Colonic mucosa (tissue), 4 donors: ENCODE results near the gene MPV17L2. TPM values are rescaled to one million over a fixed set of nuclear protein-coding genes. Genes with fewer than 3 reads are reported as not detected.

Source experiments
- DNase-seq: peaks from one replicate; pipeline ENCODE4 v3.0.0-alpha.2; 2020
- H3K27ac ChIP-seq: fragments of 200-600 bp; one replicate; pipeline ENCODE4 v1.8.0; 2021
- H3K27me3 ChIP-seq: fragments of 200-600 bp; one replicate; pipeline ENCODE4 v1.8.0; 2021
- H3K36me3 ChIP-seq: fragments of 200-600 bp; one replicate; pipeline ENCODE4 v1.8.0; 2021
- H3K4me1 ChIP-seq: fragments of 200-600 bp; one replicate; pipeline ENCODE4 v1.8.0; 2021; ENCODE audit warnings: mild to moderate bottlenecking
- H3K4me3 ChIP-seq: fragments of 200-600 bp; one replicate; pipeline ENCODE4 v1.8.0; 2021
- H3K9ac ChIP-seq, 2 donors: one replicate each; pipeline ENCODE4 v1.7.0; 2013; ENCODE audit warnings: control low read depth in 2 of 2, low read depth in 2 of 2, low read length in 2 of 2
- H3K9me3 ChIP-seq: fragments of 200-600 bp; one replicate; pipeline ENCODE4 v1.8.0; 2021
- intact Hi-C: fragments of 100-400 bp; cut with DNase I; formaldehyde crosslinking; loops from one replicate; pipeline ENCODE4 v1.14.1; 2022
- total RNA-seq, 2 donors: library from RNA; stranded (reverse); fragmentation: NEBNext Ultra II Directional in 1 of 2; extraction: Animal tissue kit (Norgen Biotek cat#: 25700) in 1 of 2; gene quantifications; one replicate each; pipeline ENCODE4 v1.2.1, GENCODE V29; 2021
- TF ChIP-seq, protein P1 (sequence below): fragments of 200-600 bp; IDR thresholded peaks from one replicate; pipeline ENCODE4 v1.8.0; 2022; ENCODE audit warnings: antibody characterized with exemption, mild to moderate bottlenecking
- donor health status: healthy.
- donor health status: DM: no; HTN: no; CAD: no.
- donor health status: DM: no; HTN: no; CAD: no.

Gene MPV17L2
- total RNA-seq, 2 donors from 2014 or later, result 8.9 to 21.7 TPM

DNA sequence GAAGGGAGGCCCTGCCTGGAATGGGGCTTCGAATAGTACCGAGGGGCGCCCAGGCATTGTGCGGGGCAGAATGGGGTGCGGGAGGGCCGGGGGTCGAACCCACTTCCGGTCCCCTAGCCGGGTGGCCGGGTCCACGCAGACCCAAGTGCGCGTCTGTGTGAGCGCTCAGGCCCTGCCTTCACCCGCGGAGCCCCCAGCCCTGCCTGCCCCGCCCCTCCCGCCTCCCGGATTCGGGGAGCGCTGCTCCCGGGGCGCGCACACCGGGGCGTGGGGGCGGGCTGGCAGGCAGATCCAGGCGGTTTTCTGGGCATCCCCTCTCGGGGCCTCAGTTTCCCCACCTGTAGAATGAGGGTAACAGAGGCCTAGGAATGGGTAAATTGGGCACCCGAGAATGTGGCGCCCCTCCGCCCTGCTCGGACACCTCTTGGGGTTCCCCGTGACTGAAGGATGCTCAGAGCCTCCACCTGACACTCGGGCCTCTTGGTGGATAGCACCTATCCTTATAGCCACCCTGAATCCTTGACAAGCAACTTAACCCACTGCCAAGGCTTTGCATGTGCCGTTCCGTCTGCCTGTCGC lies 39.4 kb upstream of the MPV17L2 start:
- Histone ChIP-seq H3K36me3 (no peaks in the 10 kb centered on the region), H3K27ac (peak overlapping the region; percentile 98), H3K9ac (peak overlapping the region; percentile 82 to 89), H3K27me3 (no peaks in the 10 kb centered on the region), H3K9me3 (no peaks in the 10 kb centered on the region), H3K4me1 (peaks cover 40% of the 10 kb centered on the region), H3K4me3 (peak overlapping the region; percentile 80)
- no peak for DNase-seq
- TF ChIP-seq, protein P1, sequence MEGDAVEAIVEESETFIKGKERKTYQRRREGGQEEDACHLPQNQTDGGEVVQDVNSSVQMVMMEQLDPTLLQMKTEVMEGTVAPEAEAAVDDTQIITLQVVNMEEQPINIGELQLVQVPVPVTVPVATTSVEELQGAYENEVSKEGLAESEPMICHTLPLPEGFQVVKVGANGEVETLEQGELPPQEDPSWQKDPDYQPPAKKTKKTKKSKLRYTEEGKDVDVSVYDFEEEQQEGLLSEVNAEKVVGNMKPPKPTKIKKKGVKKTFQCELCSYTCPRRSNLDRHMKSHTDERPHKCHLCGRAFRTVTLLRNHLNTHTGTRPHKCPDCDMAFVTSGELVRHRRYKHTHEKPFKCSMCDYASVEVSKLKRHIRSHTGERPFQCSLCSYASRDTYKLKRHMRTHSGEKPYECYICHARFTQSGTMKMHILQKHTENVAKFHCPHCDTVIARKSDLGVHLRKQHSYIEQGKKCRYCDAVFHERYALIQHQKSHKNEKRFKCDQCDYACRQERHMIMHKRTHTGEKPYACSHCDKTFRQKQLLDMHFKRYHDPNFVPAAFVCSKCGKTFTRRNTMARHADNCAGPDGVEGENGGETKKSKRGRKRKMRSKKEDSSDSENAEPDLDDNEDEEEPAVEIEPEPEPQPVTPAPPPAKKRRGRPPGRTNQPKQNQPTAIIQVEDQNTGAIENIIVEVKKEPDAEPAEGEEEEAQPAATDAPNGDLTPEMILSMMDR, result no peak
- intact Hi-C loops, result no loop called here

DNA sequence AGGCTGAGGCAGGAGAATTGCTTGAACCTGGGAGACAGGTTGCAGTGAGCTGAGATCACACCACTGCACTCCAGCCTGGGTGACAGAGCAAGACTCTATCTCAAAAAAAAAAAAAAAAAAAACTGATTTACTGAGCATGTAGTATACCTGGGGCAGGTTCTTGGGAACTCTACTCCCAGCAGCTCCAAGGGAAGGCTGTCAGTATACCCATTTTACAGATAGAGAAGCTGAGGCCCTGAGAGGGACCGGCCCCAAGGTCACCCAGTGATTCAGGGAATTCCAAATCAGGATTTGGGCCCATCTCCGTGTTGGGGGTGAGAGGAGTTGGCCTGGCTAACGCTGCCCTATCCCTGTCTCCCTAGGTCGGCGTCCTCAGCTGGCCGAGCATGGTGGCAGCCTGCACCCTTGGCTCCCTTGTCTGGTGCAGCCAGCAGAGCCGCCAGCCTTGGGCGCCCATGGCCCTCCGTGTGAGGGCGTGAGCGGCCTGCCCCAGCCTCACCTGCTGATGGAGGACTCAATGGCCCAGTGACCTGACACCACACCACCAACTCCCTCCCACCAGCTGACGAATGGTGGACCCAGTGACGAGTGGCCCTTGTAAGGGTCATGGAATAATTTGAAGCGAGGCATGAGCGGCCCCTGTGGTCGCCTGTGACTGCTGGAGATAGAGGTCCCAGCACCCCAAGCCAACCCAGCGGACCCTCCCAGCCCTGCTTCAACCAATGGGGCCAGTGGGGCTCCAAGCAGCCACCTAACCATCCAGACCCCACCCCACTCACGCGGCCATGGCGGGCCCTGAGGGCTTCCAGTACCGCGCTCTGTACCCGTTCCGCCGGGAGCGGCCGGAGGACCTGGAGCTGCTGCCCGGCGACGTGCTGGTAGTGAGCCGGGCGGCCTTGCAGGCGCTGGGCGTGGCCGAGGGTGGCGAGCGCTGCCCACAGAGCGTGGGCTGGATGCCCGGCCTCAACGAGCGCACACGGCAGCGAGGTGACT lies 37.6 kb upstream of the MPV17L2 start:
- peak overlapping the region; percentile 37 to 70 for H3K9ac ChIP-seq
- H3K27ac ChIP-seq, result no peak overlapping the region
- H3K4me3 ChIP-seq, result no peak overlapping the region
- peaks cover 40% of the 10 kb centered on the region for H3K4me1 ChIP-seq
- H3K9me3 ChIP-seq, result no peaks in the 10 kb centered on the region
- TF ChIP-seq, protein P1, result no peak
- no peaks in the 10 kb centered on the region for H3K27me3 ChIP-seq
- DNase-seq, result no peak
- intact Hi-C loops, result no loop called here
- no peaks in the 10 kb centered on the region for H3K36me3 ChIP-seq

DNA sequence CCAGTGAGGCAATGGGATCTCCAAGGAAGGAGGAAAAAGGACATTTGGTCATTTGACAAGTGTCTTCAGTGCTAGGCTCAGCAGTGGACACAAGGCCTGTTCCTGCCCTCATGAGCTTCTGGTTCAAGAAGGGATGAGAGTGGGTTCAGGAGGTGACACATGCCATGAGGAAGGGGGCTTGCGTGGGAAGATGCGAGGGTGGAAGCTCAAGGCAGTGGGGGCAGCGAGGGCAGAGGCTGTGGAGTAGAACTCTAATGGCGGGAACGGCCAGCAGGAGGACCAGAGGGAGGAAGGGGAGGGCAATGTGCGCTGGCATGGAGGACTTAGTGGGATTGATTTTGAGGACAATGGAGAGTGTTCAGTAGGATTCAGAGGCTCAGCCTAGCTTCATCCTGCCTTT lies 36.8 kb upstream of the MPV17L2 start:
- no peaks in the 10 kb centered on the region for H3K27me3 ChIP-seq
- no peaks in the 10 kb centered on the region for H3K36me3 ChIP-seq
- peaks cover 40% of the 10 kb centered on the region for H3K4me1 ChIP-seq
- peak overlapping the region; percentile 54 to 70 for H3K9ac ChIP-seq
- H3K4me3 ChIP-seq, result no peak overlapping the region
- no peaks in the 10 kb centered on the region for H3K9me3 ChIP-seq
- TF ChIP-seq, protein P1, result no peak
- intact Hi-C loops, result no loop called here
- no peak for DNase-seq
- H3K27ac ChIP-seq, result peak overlapping the region; percentile 73

DNA sequence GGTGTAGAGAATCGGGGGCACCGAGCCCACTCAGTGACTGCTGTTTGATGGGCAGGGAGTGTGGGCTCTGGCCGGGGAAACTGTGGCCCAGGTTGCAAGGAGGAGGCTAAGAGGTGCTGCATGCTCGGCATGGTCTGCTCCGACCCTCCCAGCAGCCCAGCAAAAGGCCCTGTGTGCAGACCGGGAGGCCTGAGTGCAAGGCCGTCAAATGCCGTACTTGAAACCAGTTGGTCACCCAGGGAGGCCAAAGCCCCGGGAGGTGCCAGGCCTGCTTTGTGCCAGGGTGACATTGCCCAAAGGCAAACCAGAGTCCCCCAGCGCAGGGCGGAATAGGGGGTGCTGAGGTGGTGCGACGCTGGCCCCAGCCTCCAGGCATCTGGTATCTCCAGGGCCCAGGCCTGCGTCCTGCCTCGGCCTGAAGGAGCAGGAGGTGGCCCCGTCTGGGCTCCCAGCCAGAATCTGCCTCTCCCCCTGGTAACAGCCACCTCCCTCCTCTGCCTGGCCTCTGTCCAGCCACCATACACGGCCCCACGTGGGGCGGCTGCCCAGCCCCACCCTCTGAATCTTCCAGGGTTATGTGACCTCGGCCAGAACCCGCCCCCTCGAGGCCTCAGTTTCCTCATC lies 36.1 kb upstream of the MPV17L2 start:
- intact Hi-C loops, result no loop called here
- H3K9ac ChIP-seq, result peak overlapping the region; percentile 54 to 70
- no peak overlapping the region for H3K4me3 ChIP-seq
- peak; percentile 96 for DNase-seq
- H3K9me3 ChIP-seq, result no peaks in the 10 kb centered on the region
- TF ChIP-seq, protein P1, result no peak
- H3K27ac ChIP-seq, result peak overlapping the region; percentile 73
- H3K27me3 ChIP-seq, result no peaks in the 10 kb centered on the region
- H3K4me1 ChIP-seq, result peaks cover 36% of the 10 kb centered on the region
- H3K36me3 ChIP-seq, result no peaks in the 10 kb centered on the region

DNA sequence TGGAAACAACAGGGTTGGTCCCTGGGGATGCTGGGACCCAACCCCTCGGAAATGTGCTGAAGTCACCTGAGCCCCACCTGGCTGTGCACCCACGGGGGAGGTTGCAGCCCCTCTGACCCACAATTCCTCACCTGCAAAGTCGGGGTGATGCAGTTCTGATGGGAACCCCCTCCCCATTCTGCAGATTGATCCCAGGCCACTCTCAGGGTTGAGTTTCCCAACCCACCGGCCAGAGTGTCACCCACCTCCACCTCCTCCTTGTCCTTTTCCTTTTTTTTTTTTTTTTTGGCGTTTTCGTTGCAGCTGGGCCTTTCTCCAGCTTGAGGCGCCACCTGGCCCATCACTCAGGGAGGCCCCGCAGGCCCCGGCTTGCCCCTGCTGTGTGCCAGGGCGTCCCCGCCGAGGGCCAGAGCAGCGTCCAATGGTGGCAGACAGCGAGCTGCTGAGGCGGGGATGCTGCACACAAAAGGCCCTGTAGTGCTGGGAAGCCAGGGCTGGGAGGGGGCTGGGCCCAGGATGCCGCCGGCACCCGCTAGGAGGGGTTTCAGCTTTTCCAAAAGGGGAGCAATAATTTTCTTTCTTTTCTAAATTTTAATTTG lies 35.5 kb upstream of the MPV17L2 start:
- TF ChIP-seq, protein P1, result no peak
- peaks cover 35% of the 10 kb centered on the region for H3K4me1 ChIP-seq
- H3K27ac ChIP-seq, result peak overlapping the region; percentile 16
- H3K36me3 ChIP-seq, result no peaks in the 10 kb centered on the region
- H3K9ac ChIP-seq, result peak overlapping the region; percentile 19 to 70
- DNase-seq, result no peak
- no peaks in the 10 kb centered on the region for H3K9me3 ChIP-seq
- no peak overlapping the region for H3K4me3 ChIP-seq
- no peaks in the 10 kb centered on the region for H3K27me3 ChIP-seq
- intact Hi-C loops, result no loop called here
